ENCODE results near the gene C2orf15.

DNA sequence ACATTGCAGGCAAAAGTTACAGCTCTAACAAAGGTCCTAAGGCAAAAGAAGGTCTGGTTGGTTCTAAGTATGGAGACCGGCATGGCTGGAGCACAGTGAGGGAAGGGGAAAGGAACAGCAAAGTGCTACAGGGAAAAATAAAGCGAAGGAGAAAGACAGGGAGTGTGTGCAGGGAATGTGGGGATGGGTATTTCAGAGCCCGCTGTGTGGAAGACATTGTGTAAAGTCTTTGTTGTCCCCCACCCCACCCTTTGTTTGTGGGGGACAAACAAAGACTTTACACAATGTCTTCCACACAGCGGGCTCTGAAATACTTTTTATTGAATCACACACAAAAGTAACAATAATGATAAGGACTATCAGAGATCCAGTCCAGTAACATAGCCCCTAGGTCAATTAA lies 28.9 kb upstream of the C2orf15 start:
- TF ChIP-seq POLR2AphosphoS5 (IDR thresholded peaks at IDR 0.05; ENCODE audit: low read depth, low read length) (no peak), POLR2A (IDR thresholded peaks at IDR 0.05; ENCODE audit: low read depth, low read length) (no peak), SPI1 (IDR thresholded peaks at IDR 0.05; ENCODE audit: low read depth, low read length) (no peak), TAF1 (IDR thresholded peaks at IDR 0.05; ENCODE audit: low read depth, low read length) (no peak)
